ENCODE data around the gene PPP1R8. TPM values are rescaled to one million over a fixed set of nuclear protein-coding genes. Genes with fewer than 3 reads are reported as not detected.
A peak's percentile ranks its signal among the peaks of the same experiment; 100 is the strongest.

The PPP1R8 gene
- total and polyA plus RNA-seq, 4 donors, result 3.1 to 20.5 (median 17.5) TPM

Small RNA genes within 50 kb of the gene (small RNA-seq; reads per million reads assigned to genes)
- gene RNU6-1245P, result not detected
- gene SCARNA1, result 51.1 reads per million, percentile 97 among the genes with 10 or more reads in this experiment

Other genes with a start within 250 kb of the PPP1R8 start
- 1 to 10 TPM; 4.7 to 6.3 TPM for gene AHDC1, start 226.6 kb upstream of the PPP1R8 start, total RNA-seq
- gene AHDC1, start 226.6 kb upstream of the PPP1R8 start, polyA plus RNA-seq, result 1 to 10 TPM; 2.4 to 6.5 TPM
- gene FGR, start 195.6 kb upstream of the PPP1R8 start, total RNA-seq, result 10 to 100 TPM in 1 of 2 donors, 1 to 10 TPM in 1; 7.8 to 20.2 TPM
- 1 to 10 TPM; 2.8 to 4.6 TPM for gene FGR, start 195.6 kb upstream of the PPP1R8 start, polyA plus RNA-seq
- gene IFI6, start 158.6 kb upstream of the PPP1R8 start, total RNA-seq, result 10 to 100 TPM in 1 of 2 donors, 1 to 10 TPM in 1; 5.9 to 52.4 TPM
- 100 to 1,000 TPM; 286 to 339 TPM for gene IFI6, start 158.6 kb upstream of the PPP1R8 start, polyA plus RNA-seq
- 1 to 10 TPM; 4.3 to 7.4 TPM for gene FAM76A, start 104.8 kb upstream of the PPP1R8 start, total RNA-seq
- 1 to 10 TPM; 1.7 to 5.6 TPM for gene FAM76A, start 104.8 kb upstream of the PPP1R8 start, polyA plus RNA-seq
- 10 to 100 TPM; 15.6 to 23.3 TPM for gene STX12, start 57.6 kb upstream of the PPP1R8 start, total RNA-seq
- gene STX12, start 57.6 kb upstream of the PPP1R8 start, polyA plus RNA-seq, result 10 to 100 TPM; 10.0 to 11.8 TPM
- 10 to 100 TPM; 15.4 to 17.7 TPM for gene THEMIS2, start 41.8 kb downstream of the PPP1R8 start, total RNA-seq
- gene THEMIS2, start 41.8 kb downstream of the PPP1R8 start, polyA plus RNA-seq, result 1 to 10 TPM; 4.9 to 6.1 TPM
- gene RPA2, start 83.8 kb downstream of the PPP1R8 start, total RNA-seq, result 10 to 100 TPM; 10.6 to 40.4 TPM
- 10 to 100 TPM in 1 of 2 donors, 1 to 10 TPM in 1; 8.7 to 13.9 TPM for gene RPA2, start 83.8 kb downstream of the PPP1R8 start, polyA plus RNA-seq
- under 1 TPM; 0.33 to 0.37 TPM for gene SMPDL3B, start 104.2 kb downstream of the PPP1R8 start, total RNA-seq
- under 1 TPM; 0.24 to 0.31 TPM for gene SMPDL3B, start 104.2 kb downstream of the PPP1R8 start, polyA plus RNA-seq
- gene XKR8, start 129.2 kb downstream of the PPP1R8 start, total RNA-seq, result 1 to 10 TPM; 5.3 to 8.1 TPM
- 1 to 10 TPM; 4.9 to 7.2 TPM for gene XKR8, start 129.2 kb downstream of the PPP1R8 start, polyA plus RNA-seq